Effector memory CD4-positive, alpha-beta T cell (primary cell): ENCODE data around the gene SFT2D1.

Source experiments
- DNase-seq, 3 donors: peaks; one replicate each; pipeline ENCODE4 v3.0.0-alpha.2; 2020
- H3K27ac ChIP-seq: 2 replicates; pipeline ENCODE4 v1.7.0; 2013; ENCODE audit warnings: mild to moderate bottlenecking, low read length, moderate library complexity; ENCODE audit not compliant: insufficient read depth, poor library complexity, severe bottlenecking
- H3K27me3 ChIP-seq: replicated peaks from 2 replicates; pipeline ENCODE4 v1.7.0; 2013; ENCODE audit warnings: mild to moderate bottlenecking, low read length; ENCODE audit not compliant: insufficient read depth, control insufficient read depth, poor library complexity, severe bottlenecking
- H3K36me3 ChIP-seq: 2 replicates; pipeline ENCODE4 v1.7.0; 2013; ENCODE audit warnings: mild to moderate bottlenecking, low read length, moderate library complexity; ENCODE audit not compliant: control insufficient read depth, insufficient read depth
- H3K4me1 ChIP-seq: 2 replicates; pipeline ENCODE4 v1.7.0; 2013; ENCODE audit warnings: low read length, mild to moderate bottlenecking; ENCODE audit not compliant: control insufficient read depth, insufficient read depth, poor library complexity, severe bottlenecking
- H3K4me3 ChIP-seq: 2 replicates; pipeline ENCODE4 v1.7.0; 2013; ENCODE audit warnings: low read length, low read depth, mild to moderate bottlenecking; ENCODE audit not compliant: insufficient read depth, poor library complexity, severe bottlenecking
- H3K9me3 ChIP-seq: 2 replicates; pipeline ENCODE4 v1.7.0; 2013; ENCODE audit warnings: mild to moderate bottlenecking, low read length, moderate library complexity; ENCODE audit not compliant: control insufficient read depth

SFT2D1 gene

GRCh38 chr6:166297606-166298005, 44.7 kb downstream of the SFT2D1 start:
- Histone ChIP-seq H3K27ac (no peak overlapping the region), H3K27me3 (no peaks in the 10 kb centered on the region), H3K9me3 (no peaks in the 10 kb centered on the region), H3K4me3 (no peak overlapping the region), H3K4me1 (no peaks in the 10 kb centered on the region), H3K36me3 (no peaks in the 10 kb centered on the region)
- DNase-seq, result no peak

- DNase-seq, result no peak
- H3K4me1 ChIP-seq, result no peaks in the 10 kb centered on the region
- no peaks in the 10 kb centered on the region for H3K27me3 ChIP-seq
- no peak overlapping the region for H3K4me3 ChIP-seq
- no peaks in the 10 kb centered on the region for H3K9me3 ChIP-seq
- no peak overlapping the region for H3K27ac ChIP-seq
- H3K36me3 ChIP-seq, result no peaks in the 10 kb centered on the region
Observed at GRCh38 chr6:166296035-166296883, 46.1 kb downstream of the SFT2D1 start.

- DNase-seq, result no peak
- H3K27me3 ChIP-seq, result no peaks in the 10 kb centered on the region
- H3K4me1 ChIP-seq, result no peaks in the 10 kb centered on the region
- H3K27ac ChIP-seq, result no peak overlapping the region
- no peaks in the 10 kb centered on the region for H3K36me3 ChIP-seq
- H3K4me3 ChIP-seq, result no peak overlapping the region
- no peaks in the 10 kb centered on the region for H3K9me3 ChIP-seq
Observed at GRCh38 chr6:166293731-166294584, 48.4 kb downstream of the SFT2D1 start.

DNA sequence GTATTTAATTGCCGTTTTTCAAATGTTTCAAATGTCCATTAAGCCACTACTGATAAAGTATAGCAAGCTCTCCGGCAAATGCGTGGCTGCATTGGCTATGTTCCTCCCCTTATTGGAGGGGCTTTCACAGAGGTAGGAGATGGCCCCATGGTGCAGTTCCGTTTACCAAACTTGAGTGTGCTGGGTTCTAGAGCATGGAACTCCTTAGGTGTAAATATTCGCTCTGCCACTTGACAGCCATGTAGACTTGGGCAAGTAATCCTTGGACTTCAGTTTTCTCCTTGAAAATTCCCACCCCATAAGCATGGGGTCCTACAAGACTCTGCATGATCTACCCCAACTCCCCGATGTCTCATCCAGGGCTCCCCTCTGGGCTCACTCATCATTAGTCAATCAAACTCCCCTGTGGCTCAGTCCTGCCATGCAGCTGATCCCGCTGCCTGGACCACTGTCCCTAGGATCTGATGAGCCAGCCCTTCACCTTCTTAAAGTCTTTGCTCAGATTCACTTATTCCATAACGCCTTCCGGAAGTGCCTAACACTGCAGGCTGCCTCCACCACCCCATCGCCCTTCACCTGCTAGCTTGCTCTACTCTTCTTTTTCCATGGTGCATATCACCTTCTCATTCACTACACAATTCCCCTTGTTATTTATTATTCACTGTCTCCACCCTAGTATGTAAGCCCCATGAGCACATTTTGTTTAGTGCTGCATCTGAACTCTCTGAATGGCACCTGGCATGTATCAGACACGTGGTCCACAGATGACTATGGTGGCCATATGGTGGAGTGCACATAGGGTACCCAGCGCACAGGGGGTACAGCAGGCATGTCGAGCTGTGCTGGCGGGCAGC, 52.9 kb downstream of the SFT2D1 start:
- no peak for DNase-seq
- H3K36me3 ChIP-seq, result no peaks in the 10 kb centered on the region
- H3K27ac ChIP-seq, result no peak overlapping the region
- no peaks in the 10 kb centered on the region for H3K27me3 ChIP-seq
- H3K9me3 ChIP-seq, result no peaks in the 10 kb centered on the region
- H3K4me3 ChIP-seq, result no peak overlapping the region
- no peaks in the 10 kb centered on the region for H3K4me1 ChIP-seq

- H3K4me1 ChIP-seq, result no peaks in the 10 kb centered on the region
- H3K9me3 ChIP-seq, result no peaks in the 10 kb centered on the region
- no peaks in the 10 kb centered on the region for H3K36me3 ChIP-seq
- no peak overlapping the region for H3K4me3 ChIP-seq
- H3K27ac ChIP-seq, result no peak overlapping the region
- no peak for DNase-seq
- no peaks in the 10 kb centered on the region for H3K27me3 ChIP-seq
Observed at GRCh38 chr6:166286839-166287271, 55.5 kb downstream of the SFT2D1 start.

DNA sequence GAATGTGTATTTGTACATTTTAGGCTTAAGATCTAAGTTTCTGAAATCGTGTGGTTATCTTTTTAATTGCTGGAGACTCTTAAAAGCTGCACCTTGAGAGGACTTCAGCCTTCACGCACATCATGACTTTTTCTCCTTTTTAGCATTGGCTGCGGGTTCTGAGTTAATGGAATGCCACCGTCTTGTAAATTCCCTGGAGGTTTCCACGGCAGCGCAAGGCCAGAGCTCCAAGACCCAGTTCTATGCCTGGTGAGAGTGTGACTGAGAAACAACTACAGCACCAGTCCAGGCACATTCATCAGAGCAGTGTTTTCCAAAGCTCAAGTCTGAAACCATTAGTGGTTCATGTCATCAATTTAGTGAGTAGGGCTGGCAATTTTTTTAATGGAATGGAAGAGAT, 57.1 kb downstream of the SFT2D1 start:
- Histone ChIP-seq H3K27ac (no peak overlapping the region), H3K9me3 (no peaks in the 10 kb centered on the region), H3K27me3 (no peaks in the 10 kb centered on the region), H3K4me1 (no peaks in the 10 kb centered on the region), H3K36me3 (no peaks in the 10 kb centered on the region), H3K4me3 (no peak overlapping the region)
- DNase-seq, result no peak

DNA sequence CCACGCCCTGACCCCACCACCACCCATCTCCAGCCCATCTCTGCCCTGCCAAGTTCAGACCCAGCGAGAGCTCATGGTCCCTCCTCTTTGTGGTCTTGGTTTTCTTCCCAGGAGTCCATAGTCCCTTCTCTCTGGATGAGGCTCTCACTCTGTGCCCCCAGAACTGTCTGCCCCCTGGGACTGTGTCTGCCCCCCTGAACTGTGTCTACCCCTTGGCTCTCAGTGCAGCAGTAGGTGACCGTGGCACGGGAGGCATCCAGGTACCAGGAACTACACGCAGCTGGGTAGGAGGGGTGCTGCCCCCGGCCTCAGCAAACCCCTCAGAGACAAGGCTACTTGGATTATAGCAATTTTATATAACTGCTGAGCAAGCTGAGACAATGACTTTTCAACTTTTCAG, 57.7 kb downstream of the SFT2D1 start:
- Histone ChIP-seq H3K27ac (no peak overlapping the region), H3K9me3 (no peaks in the 10 kb centered on the region), H3K27me3 (no peaks in the 10 kb centered on the region), H3K36me3 (no peaks in the 10 kb centered on the region), H3K4me1 (no peaks in the 10 kb centered on the region), H3K4me3 (no peak overlapping the region)
- no peak for DNase-seq

GRCh38 chr6:166282394-166283032, 59.8 kb downstream of the SFT2D1 start:
- no peak for DNase-seq
- Histone ChIP-seq H3K4me1 (no peaks in the 10 kb centered on the region), H3K27me3 (no peaks in the 10 kb centered on the region)

DNA sequence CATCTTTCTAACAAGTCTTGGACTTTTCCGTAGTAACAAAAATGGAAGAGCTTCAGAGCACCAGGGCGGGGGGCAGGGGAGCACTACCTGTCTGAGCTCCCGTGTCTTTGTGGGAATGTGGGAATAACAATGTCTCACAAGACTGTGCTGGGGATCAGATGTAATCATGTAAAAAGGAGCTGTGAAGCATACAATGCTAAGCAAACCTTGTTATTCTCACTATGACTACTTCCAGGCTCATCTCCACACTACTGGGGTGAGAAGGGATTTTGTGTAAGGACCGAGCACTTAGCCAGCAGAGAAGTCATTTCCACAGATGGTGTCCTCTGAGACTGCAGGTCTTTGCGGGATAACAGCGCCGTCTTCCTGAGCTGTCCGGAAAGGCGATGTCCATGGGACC, 61.2 kb downstream of the SFT2D1 start:
- no peak for DNase-seq
- Histone ChIP-seq H3K4me1 (no peaks in the 10 kb centered on the region), H3K9me3 (no peaks in the 10 kb centered on the region), H3K27me3 (no peaks in the 10 kb centered on the region), H3K27ac (no peak overlapping the region), H3K4me3 (no peak overlapping the region), H3K36me3 (no peaks in the 10 kb centered on the region)

More at GRCh38 chr6:166282394-166283032, 59.8 kb downstream of the SFT2D1 start:
- Histone ChIP-seq H3K9me3 (no peaks in the 10 kb centered on the region), H3K27ac (no peak overlapping the region), H3K4me3 (no peak overlapping the region), H3K36me3 (no peaks in the 10 kb centered on the region)
